Fibroblast of gingiva (primary cell): ENCODE results near the gene GLRX5.

Experiments
- DNase-seq: peaks from one replicate; pipeline ENCODE4 v3.0.0-alpha.2; 2011; ENCODE audit warnings: low read depth

GLRX5 gene

DNA sequence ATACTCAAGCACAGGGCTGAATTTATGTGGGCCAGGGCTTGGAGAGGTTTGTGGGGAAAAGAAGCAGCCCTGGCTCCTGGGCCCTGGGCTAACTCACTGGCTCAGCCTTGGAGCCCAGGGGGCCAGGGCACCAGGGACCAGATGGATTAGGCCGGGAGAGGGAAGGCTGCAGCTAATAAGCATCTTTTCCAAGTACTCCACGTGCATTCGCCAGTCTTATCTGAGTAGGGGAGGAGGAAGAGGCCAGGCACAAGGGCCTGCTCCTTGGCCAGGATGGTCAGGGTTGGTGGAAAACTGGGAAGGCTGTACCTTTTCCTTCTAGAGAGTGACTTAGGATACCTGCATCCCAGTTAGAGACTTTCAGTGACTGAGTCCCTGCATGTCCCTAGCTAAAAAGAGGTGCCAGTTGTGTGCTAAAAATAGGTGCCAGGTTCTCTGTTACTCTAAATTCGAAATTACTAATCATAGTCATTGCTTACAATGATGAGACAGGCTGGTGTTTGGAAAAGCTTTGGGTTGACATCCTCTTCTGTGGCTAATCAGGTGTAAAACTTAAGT is 1.3 kb downstream of the GLRX5 start:
- no peak for DNase-seq

DNA sequence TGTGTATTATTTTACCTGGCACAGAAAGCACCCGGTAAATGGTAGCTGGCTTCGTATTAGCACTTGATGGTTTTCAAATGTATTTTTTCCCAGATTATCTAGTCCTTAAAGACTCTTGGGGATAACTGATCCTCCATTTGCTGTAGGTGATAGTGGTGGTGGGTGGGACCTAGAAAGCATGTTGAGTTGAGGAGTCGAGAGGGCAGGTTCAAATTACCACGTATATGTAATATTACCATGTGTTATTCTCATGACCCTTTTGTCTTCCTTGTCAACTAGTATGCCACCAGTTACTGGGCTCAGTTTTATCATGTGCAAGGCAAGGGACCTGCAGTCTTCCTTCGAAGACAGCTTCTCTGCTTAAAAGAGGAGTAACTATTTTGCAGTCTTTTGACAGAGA is 1.8 kb downstream of the GLRX5 start:
- no peak for DNase-seq

- no peak for DNase-seq
These were observed 2.6 kb downstream of the GLRX5 start for GRCh38 chr14:95537298-95538089.

GRCh38 chr14:95538801-95539509 is 4.1 kb downstream of the GLRX5 start:
- DNase-seq, result no peak

DNA sequence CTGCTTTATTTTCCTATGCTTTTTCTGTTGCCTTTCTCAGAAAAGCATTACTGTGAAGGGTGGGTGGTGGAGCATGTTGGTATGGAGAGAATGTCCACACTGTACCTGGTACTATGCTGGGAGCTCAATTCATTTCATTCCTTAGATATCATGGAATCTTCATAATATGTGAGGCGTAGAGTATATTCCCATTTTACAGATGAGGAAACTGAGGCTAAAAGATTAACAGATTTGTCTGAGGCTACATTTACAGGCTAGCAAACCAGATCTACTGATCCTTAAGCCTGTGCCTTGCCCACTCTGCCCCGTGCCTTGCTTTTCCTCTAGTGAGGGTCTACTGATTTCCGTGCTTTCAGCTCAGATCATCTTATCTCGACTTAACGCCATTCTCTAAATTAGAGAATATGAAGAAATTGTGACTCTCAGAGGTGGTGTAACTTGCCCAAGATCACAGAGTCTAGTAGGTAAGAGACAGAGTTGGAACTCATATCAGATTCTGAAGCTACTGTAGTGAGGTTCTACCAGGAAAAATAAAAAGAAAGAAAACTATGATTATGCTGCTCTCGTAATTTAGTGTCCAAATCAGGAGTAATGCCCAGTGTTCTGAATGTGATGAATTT is 5.5 kb downstream of the GLRX5 start:
- DNase-seq, result no peak

- DNase-seq, result no peak
These were observed 6.5 kb downstream of the GLRX5 start for GRCh38 chr14:95541346-95541745.

DNA sequence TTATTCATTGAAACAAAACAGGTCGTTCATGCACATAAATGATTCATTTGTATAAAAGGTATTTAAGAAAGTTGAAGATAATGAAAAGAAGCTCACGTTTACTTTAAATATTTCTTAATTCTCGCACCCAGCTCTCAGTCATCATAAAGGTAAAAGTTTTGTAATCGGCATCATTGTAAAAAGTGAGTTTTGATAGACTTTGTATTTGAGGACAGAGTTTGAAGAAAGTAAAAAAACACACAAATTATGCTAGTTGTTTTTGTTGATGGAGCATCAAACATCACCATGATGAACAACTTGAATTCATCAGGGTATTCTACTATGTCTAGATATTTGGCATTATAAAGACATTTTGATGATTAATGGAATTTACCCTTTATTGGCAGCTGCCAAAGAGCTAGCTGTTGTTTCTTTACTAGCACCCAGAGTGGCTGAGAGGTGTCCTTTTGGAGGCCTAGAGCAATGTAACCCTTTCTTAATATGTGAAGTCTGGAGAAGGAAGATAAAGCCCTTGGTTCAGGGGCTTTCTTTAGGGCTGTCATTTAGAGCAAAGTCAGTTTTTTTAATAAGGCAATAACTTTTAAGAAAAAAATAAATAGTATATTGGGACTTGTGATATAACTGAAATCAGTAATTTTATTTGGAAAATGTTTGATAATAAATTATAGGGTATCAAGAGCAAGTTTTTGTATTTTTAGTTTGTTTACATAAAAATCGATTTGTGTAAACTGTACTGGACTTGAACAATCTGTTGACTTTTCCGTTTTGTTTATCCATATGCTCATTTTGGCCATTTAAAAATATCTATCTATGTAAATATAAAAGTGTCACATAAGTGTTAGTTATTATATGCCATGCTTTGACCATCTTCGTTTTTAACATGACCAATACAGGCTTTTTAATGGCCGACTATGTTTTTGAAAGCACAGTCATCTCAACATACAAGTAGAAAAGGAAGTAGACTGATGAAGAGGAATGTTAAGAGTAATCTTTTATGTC is 7.4 kb downstream of the GLRX5 start:
- DNase-seq, result no peak

DNA sequence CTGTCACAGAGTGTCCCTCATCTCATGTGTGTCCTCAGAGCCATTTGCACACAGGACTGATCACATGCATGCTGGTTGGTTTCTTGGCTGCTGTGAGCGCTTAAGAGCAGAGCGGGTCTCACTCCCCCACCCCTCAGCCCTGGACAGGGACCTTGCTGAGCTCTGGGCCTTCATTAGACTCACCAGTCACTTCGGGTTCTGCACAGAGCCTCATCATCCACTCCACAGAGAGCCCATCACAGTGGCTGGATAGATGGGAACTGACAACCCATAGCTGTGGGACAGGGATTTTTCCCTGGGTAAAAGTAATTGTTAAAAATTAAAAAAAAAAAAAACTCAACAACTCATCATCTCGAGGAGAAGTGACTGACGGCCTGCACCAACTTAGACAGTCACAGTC is 8.2 kb downstream of the GLRX5 start:
- DNase-seq, result no peak

DNA sequence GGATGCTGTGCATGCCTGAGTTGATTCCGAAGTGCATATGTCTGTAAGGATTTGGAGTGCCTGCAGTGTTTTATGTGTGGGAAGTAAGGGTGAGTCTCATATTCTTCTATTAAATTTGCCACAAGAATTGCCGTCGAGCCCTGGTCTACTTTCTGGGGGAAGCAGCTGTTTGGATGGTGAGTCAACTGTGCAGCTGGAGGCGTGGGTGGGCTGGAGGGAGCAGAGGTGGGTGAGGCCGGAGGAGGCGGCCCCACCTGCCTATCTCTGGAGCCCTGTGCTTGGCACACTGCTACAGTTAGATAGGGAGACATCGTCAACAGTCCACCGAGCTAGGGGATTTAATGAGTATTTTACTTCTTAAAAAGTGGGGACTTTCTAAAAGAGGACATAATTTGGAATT is 9.7 kb downstream of the GLRX5 start:
- DNase-seq, result no peak

DNA sequence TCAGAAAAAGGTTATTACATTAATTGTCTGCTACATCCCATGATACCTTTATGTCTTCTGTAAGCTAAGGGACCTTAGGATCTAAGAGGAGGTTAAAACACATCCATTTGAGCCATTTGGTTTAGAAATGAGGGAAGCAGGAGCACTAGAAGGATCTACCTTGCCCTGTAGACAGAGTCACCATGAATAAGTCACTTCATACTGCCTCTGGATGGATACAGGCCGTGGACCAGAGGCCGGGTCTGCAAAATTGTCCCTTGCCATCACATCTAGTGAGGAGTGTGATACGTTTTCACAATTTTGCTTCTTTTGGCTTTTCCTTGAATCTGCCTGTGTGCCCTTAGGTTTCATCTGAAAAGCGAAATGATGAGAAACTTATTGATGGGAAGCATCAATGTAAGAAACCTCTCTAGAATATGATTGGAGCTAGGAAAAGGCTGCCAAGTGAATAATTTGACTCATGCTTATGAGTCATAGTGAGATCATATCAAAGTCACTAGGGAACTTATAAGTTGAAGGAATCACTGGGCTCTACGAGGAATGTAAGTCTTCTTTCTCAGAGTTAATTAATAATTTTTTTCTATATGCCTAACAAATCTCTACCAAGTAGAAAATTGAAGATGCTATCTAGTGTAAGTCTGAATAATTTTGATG is 10.8 kb downstream of the GLRX5 start:
- peak; percentile 67 for DNase-seq

DNA sequence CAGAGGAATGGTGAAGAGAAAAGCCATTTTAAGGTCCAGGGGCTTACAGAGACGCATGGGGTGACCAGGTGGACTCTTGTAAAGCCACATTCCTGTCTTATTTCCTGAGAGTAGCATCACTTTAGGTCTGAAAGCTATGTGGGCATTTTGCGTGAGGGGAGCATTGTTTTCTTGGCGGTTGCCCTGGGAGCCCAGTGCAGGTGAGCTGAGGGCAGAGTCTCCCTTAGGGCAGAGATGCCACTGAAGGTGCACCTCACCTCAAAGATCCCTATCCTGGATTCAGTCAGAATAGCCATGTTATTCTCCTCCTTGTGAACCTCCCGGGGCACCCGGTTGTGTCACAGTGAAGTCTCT is 12.4 kb downstream of the GLRX5 start:
- DNase-seq, result no peak

DNA sequence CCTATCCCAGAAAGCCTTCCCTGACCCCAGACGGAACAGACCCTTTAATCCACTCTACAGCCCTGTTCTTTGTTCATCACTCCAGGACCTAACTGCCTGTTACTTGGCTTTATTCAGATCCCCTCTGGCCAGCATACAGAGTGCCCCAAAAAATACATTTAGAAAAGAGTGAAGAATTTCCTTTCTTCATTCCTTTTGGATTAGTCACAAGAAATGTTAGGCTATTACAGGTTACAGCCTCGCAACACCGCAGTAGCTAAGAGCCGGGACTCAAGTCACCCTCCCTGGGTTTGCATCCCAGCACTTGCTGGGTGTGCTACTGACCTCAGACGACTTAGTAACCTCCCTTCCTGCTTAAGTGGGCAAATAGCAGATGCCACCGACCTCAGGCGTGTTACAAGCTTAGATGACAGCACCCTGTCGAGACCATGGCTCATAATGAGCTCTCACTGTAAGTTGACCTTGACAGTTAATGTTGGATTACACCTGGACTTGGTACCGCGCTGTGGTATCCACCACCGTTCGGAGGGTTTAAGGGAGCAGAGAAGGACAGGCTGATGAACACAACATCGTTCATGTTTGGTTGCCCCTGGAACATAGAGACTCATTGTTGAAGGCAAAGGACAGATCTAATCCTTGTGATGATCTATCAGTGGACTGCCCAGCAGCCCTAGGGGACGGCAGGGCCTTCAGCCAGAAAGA is 12.9 kb downstream of the GLRX5 start:
- no peak for DNase-seq

- no peak for DNase-seq
These were observed 13.6 kb downstream of the GLRX5 start for GRCh38 chr14:95548328-95548929.

DNA sequence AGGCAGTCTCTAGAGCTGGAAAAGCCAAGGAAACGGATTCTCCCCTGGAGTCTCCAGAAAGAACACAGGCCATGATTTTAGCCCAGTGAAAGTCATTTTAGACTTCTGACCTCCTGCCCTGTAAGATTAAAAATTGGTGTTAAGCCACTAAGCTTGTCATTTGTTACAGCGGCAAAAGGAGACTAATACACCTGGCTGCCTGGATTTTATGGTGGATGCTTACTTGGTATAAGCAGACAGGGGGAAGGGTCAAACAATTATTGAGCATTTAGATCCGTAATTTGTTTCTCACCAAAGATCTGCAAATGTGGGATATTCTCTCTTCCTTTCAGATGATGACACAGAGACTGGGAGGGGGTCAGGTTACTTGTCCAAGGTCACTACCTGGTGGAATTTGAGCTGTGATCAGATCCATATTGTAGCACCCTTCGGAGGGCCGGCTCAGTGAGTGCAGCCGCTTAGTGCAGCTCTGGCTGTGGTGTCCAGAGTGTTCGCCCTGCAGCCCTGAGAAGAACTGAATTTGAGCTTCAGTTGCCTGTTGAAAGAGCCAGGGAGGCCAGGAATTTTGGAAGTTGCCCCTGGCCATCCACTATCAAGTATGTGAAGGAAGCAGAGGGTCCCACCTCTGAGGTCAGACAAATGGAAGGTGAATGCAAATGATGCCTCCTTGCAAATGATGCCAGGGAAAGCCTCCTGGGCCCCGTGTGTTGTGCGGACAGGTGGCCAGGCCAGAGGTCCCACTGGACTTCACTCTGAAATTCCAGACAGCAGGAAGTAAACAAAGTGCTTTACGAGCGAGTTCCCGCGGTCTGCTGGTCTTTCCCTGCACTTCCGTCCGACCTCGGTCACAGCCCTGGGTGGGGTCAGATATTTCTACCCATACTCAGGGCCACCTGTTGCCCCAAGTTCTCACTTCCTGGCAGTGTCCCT is 15.1 kb downstream of the GLRX5 start:
- DNase-seq, result no peak

- DNase-seq, result no peak
These were observed 16.6 kb downstream of the GLRX5 start for GRCh38 chr14:95551435-95551834.

DNA sequence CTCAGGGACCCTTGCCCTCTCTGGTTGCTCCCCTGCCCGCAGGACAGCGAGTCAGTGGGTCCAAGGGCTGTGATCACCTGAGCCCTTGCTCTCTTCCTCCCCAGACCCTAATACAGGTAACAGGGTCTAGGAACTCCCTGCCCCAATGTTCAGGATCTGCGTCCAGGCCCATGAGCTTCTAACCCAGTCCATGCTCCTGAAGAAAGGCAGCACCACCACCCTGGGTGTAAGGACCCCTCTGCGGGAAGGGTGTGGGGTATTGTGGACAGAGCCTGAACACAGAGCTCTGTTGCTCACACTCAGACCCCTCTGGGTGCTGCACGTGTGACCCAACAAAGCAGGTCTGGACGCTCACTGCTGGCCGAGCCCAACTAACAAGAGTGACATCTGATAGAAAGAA is 18.3 kb downstream of the GLRX5 start:
- no peak for DNase-seq

DNA sequence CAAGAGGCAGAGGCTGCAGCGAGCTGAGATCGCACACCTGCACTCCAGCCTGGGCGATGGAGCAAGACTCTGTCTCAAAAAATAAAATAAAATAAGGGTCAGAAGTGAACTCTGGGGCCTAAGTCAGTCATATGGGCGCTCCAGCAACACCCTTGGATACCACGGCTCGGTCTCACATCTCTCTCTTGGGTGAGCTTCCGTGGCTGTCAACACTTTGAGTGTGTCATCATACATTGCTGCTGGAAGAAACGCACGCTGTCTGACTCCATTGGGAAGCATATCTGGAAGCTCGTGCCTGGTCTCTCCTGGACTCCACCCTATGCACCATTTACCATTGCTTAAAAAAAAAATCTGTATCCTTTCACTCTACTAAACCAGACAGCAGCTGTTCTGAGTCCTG is 20.2 kb downstream of the GLRX5 start:
- DNase-seq, result no peak

DNA sequence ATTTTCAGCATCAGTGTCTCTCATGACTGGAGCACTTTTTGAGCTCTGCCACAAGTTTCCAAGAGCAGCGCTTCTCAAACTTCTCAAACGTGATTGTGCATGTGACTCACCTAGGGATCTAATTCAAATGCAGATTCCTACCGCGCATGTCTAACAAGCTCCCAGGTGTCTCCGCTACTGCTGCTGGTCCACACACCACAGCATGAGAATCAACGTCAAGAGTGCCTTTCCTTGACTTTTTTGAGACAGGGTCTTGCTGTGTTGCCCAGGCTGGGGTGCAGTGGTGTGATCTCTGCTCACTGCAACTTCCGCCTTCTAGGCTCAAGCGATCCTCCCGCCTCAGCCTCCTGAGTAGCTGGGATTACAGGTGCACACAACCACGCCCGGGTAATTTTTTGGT is 22.4 kb downstream of the GLRX5 start:
- DNase-seq, result no peak

DNA sequence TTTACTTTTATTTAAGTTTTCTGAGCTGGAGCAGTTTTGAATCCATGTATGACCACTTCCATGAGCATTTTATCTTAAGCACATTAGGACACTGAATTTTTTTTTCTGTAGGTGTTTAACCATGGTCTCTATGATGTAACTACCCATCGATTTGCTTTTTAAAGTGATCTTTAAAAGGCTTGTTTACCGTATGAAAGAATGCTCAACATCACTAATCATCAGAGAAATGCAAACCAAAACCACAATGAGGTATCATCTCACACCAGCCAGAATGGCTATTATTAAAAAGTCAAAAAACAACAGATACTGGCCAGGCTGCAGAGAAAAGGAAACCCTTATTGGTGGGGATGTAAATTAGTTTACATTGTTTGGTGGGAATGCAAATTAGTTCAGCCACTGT is 23.0 kb downstream of the GLRX5 start:
- DNase-seq, result no peak
